ENCODE measurements around the gene CCR9.

Gene CCR9

GRCh38 chr3:45908761-45909160 lies 22.4 kb downstream of the CCR9 start:
- no peak overlapping the region for H2AFZ ChIP-seq (ENCODE audit: low read length)
- no peak overlapping the region for H3K9ac ChIP-seq (ENCODE audit: low read depth, low read length, poor library complexity, severe bottlenecking)
- peaks cover 29% of the 10 kb centered on the region for H3K4me1 ChIP-seq (ENCODE audit: insufficient read depth, low read length, poor library complexity, severe bottlenecking)
- H3K36me3 ChIP-seq (ENCODE audit: insufficient read depth, low read length): no peaks in the 10 kb centered on the region
- H3K27me3 ChIP-seq (ENCODE audit: insufficient read depth, low read length, poor library complexity, severe bottlenecking): no peaks in the 10 kb centered on the region
- no peaks in the 10 kb centered on the region for H3K9me3 ChIP-seq (ENCODE audit: insufficient read depth, low read depth, low read length)
- TF ChIP-seq CTCF (conservative IDR thresholded peaks at IDR 0.05; ENCODE audit: low read length) (no peak), EZH2phosphoT487 (IDR thresholded peaks at IDR 0.05; ENCODE audit: borderline replicate concordance) (no peak)
- H3K9me2 ChIP-seq (replicated peaks; ENCODE audit: low read depth, low read length): no peaks in the 10 kb centered on the region
- no peak overlapping the region for H3K4me3 ChIP-seq (ENCODE audit: low read length, poor library complexity, severe bottlenecking)
- H3K4me2 ChIP-seq (ENCODE audit: low read depth, low read length, poor library complexity, severe bottlenecking): no peak overlapping the region
- no peaks in the 10 kb centered on the region for H3K79me2 ChIP-seq (ENCODE audit: insufficient read depth, low read length)
- no peaks in the 10 kb centered on the region for H3F3A ChIP-seq (ENCODE audit: low read depth)
- no peaks in the 10 kb centered on the region for H4K20me1 ChIP-seq (ENCODE audit: insufficient read depth, low read length, poor library complexity, severe bottlenecking)

DNA sequence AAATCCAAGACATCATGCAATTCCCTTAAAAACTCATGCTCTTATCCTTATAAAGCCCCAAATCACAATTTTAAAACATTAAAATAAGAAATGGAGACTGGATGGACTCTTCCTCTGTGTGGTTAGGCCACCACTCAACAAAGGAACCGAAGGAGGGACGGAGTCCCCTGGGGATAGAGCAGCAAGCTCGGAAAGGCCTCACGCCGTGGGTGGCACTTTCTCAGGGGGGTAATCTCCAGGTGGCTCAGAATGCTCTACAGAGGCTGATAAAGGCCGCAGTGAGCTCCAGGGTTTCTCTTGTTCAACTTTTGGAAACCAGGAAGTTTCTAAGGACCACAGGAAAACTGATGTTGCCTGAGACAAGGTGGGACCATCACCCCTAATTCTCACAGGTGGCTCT lies 23.2 kb downstream of the CCR9 start:
- Histone ChIP-seq H3F3A (ENCODE audit: low read depth) (no peaks in the 10 kb centered on the region), H2AFZ (ENCODE audit: low read length) (no peak overlapping the region), H3K9me3 (ENCODE audit: insufficient read depth, low read depth, low read length) (no peaks in the 10 kb centered on the region)

GRCh38 chr3:45910892-45911291 lies 24.5 kb downstream of the CCR9 start:
- H3K9me3 ChIP-seq (ENCODE audit: insufficient read depth, low read depth, low read length): no peaks in the 10 kb centered on the region
- H3K4me2 ChIP-seq (ENCODE audit: low read depth, low read length, poor library complexity, severe bottlenecking): no peak overlapping the region
- no peaks in the 10 kb centered on the region for H4K20me1 ChIP-seq (ENCODE audit: insufficient read depth, low read length, poor library complexity, severe bottlenecking)
- no peaks in the 10 kb centered on the region for H3K79me2 ChIP-seq (ENCODE audit: insufficient read depth, low read length)
- no peak overlapping the region for H3K4me3 ChIP-seq (ENCODE audit: low read length, poor library complexity, severe bottlenecking)
- no peak overlapping the region for H3K9ac ChIP-seq (ENCODE audit: low read depth, low read length, poor library complexity, severe bottlenecking)
- peaks cover 43% of the 10 kb centered on the region for H3K4me1 ChIP-seq (ENCODE audit: insufficient read depth, low read length, poor library complexity, severe bottlenecking)
- no peaks in the 10 kb centered on the region for H3K36me3 ChIP-seq (ENCODE audit: insufficient read depth, low read length)
- TF ChIP-seq EZH2phosphoT487 (IDR thresholded peaks at IDR 0.05; ENCODE audit: borderline replicate concordance) (no peak), CTCF (conservative IDR thresholded peaks at IDR 0.05; ENCODE audit: low read length) (no peak)
- no peaks in the 10 kb centered on the region for H3K27me3 ChIP-seq (ENCODE audit: insufficient read depth, low read length, poor library complexity, severe bottlenecking)
- no peak overlapping the region for H2AFZ ChIP-seq (ENCODE audit: low read length)
- no peaks in the 10 kb centered on the region for H3K9me2 ChIP-seq (replicated peaks; ENCODE audit: low read depth, low read length)
- no peaks in the 10 kb centered on the region for H3F3A ChIP-seq (ENCODE audit: low read depth)

More for the DNA sequence above, 23.2 kb downstream of the CCR9 start:
- no peaks in the 10 kb centered on the region for H3K36me3 ChIP-seq (ENCODE audit: insufficient read depth, low read length)
- H3K9ac ChIP-seq (ENCODE audit: low read depth, low read length, poor library complexity, severe bottlenecking): no peak overlapping the region
- no peaks in the 10 kb centered on the region for H4K20me1 ChIP-seq (ENCODE audit: insufficient read depth, low read length, poor library complexity, severe bottlenecking)
- H3K4me2 ChIP-seq (ENCODE audit: low read depth, low read length, poor library complexity, severe bottlenecking): no peak overlapping the region
- no peaks in the 10 kb centered on the region for H3K27me3 ChIP-seq (ENCODE audit: insufficient read depth, low read length, poor library complexity, severe bottlenecking)
- no peaks in the 10 kb centered on the region for H3K79me2 ChIP-seq (ENCODE audit: insufficient read depth, low read length)
- H3K9me2 ChIP-seq (replicated peaks; ENCODE audit: low read depth, low read length): no peaks in the 10 kb centered on the region
- H3K4me1 ChIP-seq (ENCODE audit: insufficient read depth, low read length, poor library complexity, severe bottlenecking): peaks cover 30% of the 10 kb centered on the region
- TF ChIP-seq EZH2phosphoT487 (IDR thresholded peaks at IDR 0.05; ENCODE audit: borderline replicate concordance): no peak
- no peak for TF ChIP-seq CTCF (conservative IDR thresholded peaks at IDR 0.05; ENCODE audit: low read length)
- H3K4me3 ChIP-seq (ENCODE audit: low read length, poor library complexity, severe bottlenecking): no peak overlapping the region

Measured in Loucy (cell line).